Nucleus accumbens (tissue), 56 donors: Measurements from ENCODE around the gene KDM4B.
A peak's percentile ranks its signal among the peaks of the same experiment; 100 is the strongest.
"Not testable (repeated sequence)": the region's sequence is repeated elsewhere in the genome, so short reads cannot be mapped to it uniquely, and the experiment has no call there.

Source experiments
- DNase-seq, 56 donors: peaks; one replicate each; lab custom pipeline; 2025; lab: John Stamatoyannopoulos, UW

Gene KDM4B

GRCh38 chr19:5186293-5187050 is 217.6 kb downstream of the KDM4B start:
- no peak for DNase-seq

GRCh38 chr19:5188548-5189317 is 219.8 kb downstream of the KDM4B start:
- DNase-seq = no peak

- no peak for DNase-seq
These were observed 220.3 kb downstream of the KDM4B start for GRCh38 chr19:5189318-5189607.

- no peak for DNase-seq
These were observed 222.2 kb downstream of the KDM4B start for GRCh38 chr19:5191091-5191490.

- no peak for DNase-seq
These were observed 223.7 kb downstream of the KDM4B start for GRCh38 chr19:5192568-5192967.

- DNase-seq = peak in 22 of 56 donors; percentile 1 to 45 (median 13)
These were observed 224.3 kb downstream of the KDM4B start for GRCh38 chr19:5193192-5193591.

- DNase-seq = no peak
These were observed 225.7 kb downstream of the KDM4B start for GRCh38 chr19:5194641-5195040.

GRCh38 chr19:5195587-5195986 is 226.7 kb downstream of the KDM4B start:
- not testable (repeated sequence) for DNase-seq

- no peak for DNase-seq
These were observed 227.9 kb downstream of the KDM4B start for GRCh38 chr19:5196832-5197231.

- no peak for DNase-seq
These were observed 231.9 kb downstream of the KDM4B start for GRCh38 chr19:5200844-5201243.

GRCh38 chr19:5202553-5202952 is 233.6 kb downstream of the KDM4B start:
- DNase-seq = no peak
